GDM1 (cell line): ENCODE measurements around the gene EPS8.

Source experiments
- DNase-seq: peaks from one replicate; lab custom pipeline; 2025; lab: John Stamatoyannopoulos, UW

Gene EPS8

DNA sequence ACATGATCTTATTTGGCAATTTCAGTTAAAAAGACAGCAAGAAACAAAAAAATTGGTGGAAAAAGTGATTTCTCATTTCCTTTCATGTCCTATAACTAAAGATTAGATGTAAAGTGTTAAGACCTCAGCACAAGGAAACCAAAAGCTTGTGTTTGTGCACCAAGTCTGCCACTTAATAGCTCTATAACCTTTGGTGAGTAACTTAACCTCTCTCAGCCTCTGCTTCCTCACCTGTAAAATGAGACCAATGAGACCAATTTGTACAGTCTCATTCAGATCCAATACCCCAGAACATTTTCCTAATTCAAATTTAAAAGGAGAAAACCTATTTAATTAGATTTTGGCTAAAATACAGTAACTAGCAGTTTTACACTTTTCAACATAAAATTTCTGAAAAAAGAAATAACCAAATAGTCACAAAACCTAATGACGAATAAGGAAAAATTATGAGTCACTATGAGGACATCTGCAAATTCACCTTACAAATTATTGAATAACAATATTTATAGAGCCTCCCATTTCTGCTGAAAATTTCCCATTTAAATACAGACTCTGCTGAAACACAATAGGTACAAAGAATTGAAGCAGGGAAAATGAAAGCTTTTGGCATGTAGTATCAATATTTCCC lies 71.1 kb downstream of the EPS8 start:
- DNase-seq: no peak

DNA sequence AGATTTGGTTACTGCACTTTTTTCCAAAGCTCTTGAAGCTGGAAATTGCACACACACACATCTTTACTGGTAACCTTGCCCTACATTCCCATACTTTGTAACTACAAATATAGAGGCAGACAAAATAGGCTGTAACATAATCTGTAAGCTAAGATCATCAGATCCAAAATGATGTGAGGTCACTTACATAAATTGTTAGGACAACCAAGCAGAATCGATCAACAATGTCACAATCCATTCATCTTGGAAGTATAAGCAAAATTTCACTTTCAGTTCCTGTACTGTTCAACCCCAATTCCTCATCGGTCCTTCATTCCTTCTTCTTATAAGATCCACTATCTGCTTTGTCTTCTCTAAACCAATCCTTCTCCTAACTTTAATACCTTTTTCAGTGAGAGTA lies 72.6 kb downstream of the EPS8 start:
- DNase-seq: no peak

DNA sequence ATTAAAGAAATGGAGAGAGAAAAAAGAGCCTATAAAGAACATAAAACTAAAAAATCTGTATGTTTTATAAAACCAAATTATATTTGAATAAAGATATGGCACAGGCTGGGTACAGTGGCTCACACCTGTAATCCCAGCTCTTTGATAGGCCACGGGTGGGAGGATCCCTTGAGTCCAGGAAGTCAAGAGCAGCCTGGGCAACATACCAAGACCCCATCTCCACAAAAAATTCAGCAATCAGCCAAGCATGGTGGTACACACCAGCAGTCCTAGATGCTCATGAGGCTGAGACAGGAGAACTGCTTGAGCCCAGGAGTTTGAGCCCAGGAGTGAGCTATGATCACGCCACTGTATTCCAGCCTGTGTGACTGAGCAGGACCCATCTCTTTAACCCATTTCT lies 74.9 kb downstream of the EPS8 start:
- DNase-seq: no peak

DNA sequence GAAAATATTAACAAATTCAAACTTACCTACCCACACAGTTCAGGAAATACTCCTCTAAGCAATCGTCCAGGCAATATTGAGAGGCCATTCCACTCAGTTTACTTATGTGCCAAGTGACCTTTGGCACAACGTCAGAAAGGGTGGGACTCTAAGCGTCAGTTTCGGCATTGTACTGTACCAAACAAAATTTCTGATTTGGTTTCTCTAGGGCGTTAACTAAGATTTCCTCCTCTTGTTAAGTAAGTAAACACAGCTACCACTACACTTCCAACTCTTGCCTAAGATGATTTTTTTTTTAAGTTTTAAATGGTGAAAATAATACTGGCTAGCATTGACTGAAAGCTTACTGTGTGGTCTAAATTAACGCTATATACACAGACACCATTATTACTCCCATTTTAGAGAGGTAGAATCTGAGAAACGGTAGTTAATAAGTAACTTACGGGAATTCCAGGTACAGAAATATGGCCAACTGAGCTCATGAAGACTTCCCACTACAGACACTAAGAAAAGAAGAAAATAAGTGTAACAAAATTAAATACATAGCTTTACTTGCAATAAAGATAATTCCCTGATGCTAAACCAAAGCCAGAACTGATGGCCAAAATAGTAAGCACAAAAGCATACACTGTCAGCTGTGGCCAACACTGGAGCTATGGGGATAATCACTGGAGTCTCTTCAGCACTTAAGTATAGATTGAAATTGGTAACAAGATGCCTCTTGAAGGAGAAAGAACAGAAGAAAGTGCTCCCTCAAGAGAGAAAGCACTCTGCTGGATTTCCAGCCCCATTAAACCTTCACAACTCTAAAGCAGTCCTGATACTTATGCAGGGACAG lies 76.1 kb downstream of the EPS8 start:
- no peak for DNase-seq

DNA sequence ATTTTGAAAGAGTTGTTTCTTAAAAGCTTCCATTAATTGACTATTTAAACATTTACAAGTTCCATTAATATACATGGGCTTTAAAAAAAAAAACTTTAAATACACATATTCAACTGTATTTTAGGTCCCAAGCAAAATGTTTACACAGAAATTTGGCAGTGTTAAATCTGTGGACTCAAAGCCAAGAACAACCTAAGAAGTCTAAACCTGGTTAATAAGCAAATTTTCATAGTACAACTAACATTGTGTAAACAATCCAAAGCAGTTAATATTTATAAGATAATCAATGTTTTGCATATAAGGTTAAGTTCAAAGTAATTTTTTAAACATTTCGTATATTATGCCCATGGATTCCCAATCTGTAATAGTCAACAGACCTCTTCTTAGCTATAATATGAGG lies 77.0 kb downstream of the EPS8 start:
- DNase-seq: no peak

DNA sequence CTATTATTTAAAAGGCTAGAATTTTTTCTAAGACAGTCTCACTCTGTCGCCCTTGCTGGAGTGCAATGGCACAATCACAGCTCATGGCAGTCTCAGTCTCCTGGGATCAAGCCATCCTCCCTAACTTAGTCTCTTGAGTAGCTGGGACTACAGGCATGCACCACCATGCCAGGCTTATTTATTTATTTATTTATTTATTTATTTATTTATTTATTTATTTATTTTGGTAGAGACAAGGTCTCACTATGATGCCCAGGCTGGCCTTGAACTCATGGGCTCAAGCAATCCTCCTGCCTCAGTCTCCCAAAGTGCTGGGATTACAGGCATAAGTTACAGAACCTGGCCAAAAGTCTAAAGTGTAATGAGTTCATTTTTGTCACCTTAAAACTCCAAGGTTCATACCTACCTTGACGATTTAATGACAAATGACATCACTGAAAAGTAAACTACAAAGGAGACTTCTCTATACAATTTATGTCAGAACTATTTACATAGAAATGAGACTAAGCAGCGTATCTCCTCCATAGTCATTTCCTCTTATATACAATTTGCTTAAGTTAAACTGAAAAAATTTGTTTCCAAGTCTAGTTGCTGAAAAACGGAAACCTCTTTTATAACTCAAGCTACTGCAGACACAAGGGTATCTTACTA lies 78.2 kb downstream of the EPS8 start:
- no peak for DNase-seq

DNA sequence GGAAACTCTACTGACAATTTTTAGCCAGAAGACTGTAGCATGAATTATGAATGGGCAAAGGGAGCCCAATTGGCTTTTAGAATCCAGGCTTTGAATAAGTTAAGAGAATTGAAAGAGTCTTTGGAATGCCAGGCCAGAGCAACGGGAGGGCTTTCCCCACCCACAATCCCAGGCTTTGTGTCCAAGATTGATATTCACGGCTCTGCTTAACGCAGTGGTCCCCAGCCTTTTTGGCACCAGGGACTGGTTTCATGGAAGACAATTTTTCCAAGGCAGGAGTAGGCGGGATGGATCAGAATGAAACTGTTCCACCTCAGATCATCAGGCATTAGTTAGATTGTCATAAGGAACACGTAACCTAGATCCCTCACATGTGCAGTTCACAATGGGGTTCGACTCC lies 79.6 kb downstream of the EPS8 start:
- DNase-seq: no peak

DNA sequence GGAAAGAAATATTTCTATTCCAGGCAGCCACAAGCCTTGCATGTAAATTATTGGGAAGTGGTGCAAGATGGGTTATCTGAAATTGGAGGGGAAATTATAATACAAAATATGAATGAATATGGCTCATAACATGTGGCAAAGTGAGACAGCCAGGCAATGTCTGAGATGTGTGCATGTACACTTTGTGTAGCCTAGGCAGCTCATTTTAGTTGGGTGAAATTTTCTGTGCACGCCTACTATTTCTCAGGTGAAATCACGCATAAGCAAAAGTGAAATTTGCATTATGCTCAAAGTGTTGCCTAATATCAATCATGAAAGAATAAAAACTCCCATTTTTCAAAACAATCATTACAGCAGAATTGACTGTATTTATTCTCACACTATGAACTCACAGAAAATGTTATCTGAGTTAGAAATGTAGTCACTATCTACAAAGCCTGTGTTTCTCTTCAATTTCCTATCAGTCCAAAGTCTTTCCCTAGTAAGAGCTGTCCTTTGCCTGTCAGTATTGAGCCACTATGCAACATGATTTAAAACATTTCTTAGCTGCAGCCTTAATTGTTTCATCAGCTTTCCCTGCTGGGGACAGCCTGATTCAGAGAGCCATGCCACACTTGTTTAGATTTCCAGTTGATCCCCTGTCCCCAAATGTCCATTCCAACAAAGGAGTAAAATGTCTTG lies 80.7 kb downstream of the EPS8 start:
- no peak for DNase-seq

DNA sequence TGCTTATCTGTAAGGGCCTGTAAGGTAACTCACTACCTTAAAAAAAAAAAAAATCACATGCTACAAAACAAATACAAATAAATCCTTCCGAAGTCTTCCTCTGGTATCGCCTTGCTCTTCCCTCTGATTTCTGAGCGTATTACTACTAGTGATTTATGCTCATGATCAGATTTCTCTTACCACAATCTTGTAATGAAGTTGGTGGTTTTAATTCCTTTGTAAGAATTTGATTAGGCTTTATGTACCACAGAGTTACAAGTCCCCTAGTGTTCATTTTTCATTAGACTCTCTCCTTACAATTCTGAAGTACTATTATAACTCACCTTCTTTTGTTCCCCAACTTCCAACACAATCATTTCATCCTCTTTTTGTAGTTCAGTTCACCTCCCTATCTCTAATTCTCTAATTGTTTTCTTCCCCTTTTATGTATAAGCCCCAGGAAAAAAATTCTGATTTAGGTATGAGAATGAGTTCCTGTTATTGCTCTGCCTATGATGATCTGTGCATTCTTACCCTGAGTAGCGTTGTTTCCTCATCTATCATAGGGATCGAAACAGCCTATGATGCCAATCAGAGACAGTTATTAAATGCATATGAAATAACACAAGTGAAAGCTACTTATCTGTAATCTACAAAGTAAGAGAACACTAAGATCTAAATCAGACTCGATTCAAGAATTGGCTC lies 81.5 kb downstream of the EPS8 start:
- no peak for DNase-seq

DNA sequence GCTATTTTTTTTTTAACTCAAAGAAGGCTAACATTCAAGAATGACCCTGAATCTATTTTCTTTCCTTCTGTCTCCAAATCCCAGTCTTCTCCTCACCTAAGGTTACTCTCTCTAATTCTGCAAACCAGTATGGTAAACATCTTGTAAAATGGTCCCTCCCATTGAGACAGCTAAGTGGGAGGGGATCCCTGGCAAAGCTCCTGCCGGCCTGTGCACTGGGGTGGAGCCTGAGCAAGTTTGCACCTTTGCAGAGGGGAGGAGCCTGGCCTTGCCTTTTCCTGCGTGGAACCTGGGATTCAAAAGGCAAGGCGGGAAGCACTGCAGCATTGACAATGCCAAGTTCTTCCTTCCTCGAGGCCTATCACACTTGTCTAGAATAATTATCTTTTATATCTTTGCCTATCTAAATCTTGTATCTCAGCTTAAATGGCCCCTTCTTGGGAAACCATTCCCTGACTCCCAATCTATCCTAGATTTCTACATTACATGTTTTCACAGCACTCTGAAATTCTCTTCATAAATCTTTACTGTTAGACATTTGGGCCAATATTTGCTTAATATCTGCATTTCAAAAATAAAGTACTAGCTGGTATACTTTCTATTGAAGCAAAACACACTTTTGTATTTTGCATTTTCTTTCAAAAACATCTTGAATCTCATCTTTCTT lies 83.0 kb downstream of the EPS8 start:
- no peak for DNase-seq

DNA sequence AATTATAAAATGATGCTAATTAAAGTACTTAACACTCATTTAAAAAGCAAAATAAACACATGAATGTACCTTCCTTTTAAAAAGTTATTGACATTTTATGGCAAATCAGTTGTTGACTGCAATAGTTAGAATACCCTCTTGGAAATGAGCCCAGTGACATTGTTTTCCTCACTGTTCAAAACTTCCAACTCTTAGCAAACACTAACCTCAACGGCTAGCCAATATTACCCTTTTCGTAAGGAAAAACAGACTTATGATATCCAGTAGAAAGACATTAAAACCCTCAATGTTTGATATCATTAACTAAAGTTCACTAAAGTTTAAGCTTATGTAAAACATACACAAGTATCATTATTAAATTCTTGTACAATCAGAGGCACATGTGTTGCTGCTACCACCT lies 83.6 kb downstream of the EPS8 start:
- no peak for DNase-seq

DNA sequence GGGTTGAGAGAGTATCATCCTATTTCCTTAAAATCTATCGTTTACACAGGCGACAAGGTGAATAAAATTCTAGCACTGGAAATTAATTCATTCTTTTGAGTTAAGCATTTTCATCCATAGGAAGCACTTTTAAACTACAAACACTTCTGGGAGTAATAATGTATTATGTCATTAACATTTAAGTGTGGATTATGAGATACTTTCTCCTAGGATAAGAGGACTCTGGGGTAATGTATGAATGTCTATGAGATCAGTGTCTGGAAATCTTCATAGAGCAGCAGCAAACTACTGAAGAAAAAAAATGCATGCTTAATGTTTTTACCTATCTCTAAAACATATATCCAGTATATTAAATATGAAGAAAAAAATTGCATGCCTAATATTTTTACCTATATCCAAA lies 86.9 kb downstream of the EPS8 start:
- no peak for DNase-seq

DNA sequence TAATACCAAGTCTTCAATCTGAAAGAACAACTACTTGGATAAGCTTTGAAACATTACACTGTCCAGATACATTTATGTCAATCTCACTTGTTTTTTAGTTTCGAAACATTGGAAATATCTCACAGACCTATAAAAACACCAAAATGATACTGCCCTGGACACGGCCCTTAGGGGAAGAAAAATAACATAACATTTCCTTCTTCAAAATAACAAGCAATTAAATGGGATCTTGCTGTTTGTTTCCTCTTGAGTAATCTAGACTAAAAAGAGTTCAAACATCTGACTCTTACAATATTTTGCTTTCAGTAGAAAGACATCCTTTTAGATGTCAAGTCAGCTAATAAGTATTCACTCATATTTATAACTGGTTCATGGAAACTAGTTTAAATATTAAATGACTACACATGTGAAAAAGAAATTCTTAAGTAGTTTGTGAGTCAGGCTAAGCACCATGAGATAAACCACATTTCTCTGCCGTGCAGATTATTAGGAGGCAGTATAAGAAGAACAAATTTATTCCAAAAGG lies 87.5 kb downstream of the EPS8 start:
- DNase-seq: no peak

DNA sequence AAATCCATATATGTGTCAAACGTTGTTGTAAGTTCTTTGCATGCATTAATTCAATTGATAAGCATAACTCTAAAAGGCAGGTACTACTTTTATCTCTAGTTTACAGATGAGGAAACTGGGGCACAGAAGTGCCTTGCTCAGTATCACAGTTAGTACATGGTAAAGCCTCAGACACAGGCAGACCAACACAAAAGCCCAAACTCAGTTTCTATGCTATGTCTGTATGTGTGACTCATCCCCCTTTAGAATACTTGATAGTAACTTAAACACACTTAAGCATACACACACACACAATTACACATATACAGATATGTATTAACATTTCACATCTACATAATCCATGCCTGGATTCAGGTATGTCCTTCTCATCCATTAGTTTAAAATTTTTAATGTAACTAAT lies 88.0 kb downstream of the EPS8 start:
- no peak for DNase-seq

DNA sequence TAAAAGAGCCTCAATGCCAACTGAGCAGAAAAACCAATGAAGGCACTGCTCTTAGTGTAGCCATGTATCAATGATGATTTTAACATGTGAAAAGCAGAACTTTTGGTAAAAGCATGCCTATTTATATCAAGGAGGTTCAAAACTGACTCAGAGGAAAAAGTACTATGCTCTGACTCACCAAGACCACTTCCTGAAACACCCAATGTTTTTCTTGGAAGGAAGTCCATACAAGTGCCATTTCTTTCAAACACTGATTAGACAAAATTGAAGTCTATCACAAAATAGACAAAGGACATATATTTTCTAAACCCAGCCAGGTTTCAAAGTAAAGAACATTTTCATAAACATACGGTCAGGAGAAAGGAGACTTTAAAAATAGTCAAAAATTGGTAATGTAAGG lies 88.6 kb downstream of the EPS8 start:
- peak; percentile 50 for DNase-seq

DNA sequence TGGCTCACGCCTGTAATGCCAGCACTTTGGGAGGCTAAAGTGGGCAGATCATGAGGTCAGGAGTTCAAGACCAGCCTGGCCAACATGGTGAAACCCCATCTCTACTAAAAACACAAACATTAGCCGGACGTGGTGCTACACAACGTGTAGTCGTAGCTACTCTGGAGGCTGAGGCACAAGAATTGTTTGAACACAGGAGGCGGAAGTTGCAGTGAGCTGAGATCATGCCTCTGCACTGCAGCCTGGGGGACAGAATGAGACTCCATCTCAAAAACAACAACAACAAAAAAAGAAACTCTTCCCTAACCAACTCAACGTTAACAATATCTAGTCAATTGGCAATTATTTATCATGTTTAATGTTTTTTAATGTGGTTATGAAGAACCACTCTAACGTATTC lies 89.3 kb downstream of the EPS8 start:
- no peak for DNase-seq

DNA sequence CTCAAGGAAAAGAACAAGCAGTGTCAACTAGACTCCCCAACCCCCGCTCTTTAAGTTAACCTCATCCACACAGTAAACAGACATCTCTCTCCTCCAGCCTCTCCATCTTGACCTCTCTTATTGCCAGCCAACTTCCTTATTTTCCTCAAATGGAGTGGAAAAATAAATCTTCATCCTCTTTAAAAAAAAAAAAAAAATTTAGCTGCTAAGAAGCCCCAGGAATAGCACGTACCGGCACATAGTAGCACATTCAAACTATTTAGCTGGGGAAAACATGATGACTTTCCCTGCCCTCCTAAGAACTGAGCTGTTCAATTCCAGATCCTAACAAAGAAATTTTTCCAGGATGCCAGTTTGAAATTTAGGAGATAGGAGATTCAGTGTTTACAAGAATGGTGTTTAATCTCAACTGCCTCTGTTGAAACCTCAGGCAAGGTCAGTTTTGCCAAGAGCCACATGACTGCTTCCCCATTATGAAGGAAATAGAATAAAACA lies 90.8 kb downstream of the EPS8 start:
- peak; percentile 45 for DNase-seq

DNA sequence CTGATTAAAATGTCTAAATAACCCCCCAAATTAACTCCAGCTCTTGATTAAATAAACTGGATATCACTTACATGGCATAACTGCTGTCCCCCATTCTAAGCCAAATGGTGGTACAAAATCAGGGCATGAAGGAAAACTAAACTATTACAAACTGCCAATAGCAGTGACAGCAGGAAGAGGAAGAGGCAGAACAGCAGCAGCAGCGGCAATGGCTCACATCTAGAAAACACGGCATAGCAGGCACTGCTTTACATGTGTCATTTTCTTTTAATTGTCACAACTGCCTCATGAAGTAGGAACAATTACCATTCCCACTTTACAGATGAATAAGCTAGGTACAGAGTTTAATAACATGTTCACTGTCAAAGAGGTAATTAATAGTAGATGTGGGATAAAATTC lies 92.0 kb downstream of the EPS8 start:
- DNase-seq: no peak

DNA sequence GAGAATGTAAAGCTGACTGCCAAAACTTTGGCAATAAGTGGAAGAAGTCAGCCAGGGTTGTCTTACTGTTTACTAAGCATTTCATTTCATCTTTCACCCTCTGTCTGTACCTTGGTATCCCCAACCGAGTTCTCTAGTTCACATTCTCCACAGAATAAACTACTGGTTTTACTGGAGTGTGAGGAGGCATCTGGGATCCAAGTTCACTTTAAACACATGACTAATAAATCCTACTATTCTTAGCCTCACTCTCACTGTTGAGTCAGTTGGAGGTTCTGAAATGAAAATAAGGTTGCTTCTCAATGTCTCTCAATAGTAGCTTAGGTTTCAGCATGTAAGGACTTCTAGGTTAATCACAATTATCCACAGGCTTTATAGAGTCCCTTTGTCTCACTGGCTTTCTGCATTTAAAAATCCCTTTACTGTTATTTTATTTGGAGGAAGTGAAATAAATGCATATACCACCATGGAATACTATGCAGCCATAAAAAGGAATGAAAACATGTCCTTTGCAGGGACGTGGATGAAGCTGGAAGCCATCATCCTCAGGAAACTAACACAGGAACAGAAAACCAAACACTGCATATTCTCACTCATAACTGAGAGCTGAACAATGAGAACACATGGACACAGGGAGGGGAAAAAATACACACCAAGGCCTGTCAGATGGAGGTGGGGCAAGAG lies 95.8 kb downstream of the EPS8 start:
- DNase-seq: no peak

DNA sequence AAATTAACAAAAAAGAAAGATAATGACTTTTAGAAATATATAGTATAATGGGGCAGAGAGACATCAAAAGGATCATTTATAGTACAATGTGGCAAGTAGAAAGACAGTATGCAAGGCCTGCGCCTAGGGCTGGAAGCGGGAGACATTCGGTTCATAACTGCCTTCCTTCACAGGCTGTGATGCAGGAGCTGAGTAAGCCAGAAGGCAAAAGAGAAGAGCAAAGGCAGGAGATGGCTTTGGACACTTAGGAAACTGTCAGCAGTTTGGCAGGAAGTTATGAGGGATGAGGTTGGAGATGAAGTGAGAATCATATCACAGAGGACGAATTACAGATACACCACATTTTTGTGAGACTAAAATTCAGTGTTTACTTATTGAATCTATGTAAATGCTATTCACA lies 97.8 kb downstream of the EPS8 start:
- no peak for DNase-seq

DNA sequence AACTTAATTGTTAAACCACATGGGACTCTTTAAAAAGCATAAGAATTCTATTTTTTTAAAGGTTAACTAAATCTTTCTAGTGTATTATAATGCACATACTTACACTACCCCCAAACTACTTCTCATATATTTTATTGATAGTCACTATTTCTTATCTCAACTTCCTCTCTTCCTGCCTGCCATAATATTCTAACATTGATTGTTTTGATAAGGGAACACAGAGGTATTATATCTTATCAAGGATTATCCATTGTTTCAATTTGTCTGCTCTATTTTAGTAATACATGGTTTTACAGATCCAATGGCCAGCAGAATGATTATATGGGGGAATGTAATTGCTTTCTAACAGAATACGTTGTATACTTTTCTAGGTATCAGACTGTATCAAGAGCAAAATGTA lies 98.9 kb downstream of the EPS8 start:
- no peak for DNase-seq
